GM15510 (cell line): ENCODE measurements around the gene COL9A1.

ENCODE experiments used
- POLR2A ChIP-seq: IDR thresholded peaks from 3 replicates; pipeline ENCODE4 v1.6.1; 2011; ENCODE audit warnings: borderline replicate concordance; ENCODE audit not compliant: insufficient read length; ENCODE audit errors: extremely low read depth

COL9A1 gene

DNA sequence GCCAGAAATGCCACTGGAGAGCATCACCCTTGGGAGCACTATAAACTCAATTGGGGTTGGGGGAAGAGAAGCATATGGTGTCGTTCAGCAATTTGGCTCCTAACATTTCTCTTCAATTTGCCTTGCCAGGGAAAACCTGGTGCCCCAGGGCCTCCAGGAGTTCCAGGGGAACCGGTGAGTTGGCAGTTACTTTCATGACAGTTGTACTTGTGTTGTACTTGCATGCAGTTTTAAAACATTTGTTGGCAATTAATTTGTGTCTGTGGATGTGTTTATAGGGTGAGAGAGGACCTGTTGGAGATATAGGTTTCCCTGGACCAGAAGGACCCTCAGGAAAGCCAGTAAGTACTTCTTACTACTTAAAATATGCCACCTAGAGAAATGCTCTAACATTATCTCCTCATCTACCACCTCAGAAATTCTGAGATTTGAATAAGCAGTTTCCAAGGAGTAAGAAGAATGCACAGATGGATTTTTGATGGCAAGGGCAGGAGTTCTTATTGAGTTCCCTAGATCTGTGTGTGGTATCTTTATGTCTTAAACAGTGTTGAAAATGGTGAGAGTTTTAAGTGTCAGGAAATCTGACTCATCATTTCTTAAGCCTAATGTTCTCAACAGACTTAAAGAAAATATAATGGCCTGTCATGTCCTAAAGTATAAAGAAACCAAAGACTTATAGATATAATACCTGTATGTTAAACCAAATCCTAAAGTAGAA is 122.5 kb downstream of the COL9A1 start:
- TF ChIP-seq POLR2A, result no peak

DNA sequence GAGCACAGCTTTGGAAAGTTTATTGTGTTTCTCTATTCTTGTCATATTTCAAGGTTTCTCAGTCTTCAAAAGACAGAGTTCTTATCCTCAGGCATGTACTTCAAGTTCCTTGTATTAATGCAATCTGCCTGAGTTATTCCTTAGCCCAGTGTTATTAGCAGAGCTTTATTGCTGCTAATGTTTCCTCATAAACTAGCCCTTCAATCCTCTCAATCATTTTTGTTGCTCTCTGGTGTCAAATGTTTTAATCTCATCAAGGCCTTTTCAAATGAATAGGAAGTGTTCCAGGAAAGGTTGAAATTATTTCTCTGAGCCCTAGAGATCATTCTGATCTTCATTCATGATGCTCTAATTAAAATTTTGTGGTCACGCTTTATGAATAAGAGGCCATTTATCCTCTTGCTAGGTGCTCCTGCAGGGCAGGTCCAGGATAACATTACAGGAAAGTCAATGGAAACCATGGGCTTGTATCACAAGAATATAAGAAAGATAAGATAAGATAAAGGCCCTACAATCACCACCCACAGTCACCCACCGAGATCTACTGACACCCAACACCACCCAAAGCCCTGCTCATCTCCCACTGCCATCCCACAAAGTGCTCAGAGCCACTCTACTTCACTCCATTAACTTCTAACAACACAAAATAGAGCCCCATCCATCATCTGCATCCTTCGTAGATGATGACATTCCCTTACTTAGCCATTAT is 125.9 kb downstream of the COL9A1 start:
- TF ChIP-seq POLR2A, result no peak

DNA sequence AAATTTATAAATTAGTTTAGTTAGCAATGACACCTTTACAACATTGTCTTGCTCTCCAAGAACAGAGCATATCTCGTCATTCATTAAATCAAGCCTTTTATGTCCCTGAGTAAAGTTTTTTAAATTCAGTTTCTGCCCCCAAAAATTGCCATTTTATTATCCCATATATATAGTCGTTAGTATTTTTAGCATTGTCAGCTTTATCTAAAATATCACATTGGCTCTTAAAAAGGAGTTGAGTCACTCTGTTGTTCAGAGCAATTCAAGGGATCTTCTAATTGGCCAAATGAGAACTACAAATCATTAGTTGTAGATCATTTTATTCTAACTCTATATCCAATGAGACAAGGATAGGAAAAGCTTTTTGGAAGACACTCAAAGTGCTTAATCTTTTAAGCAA is 127.1 kb downstream of the COL9A1 start:
- TF ChIP-seq POLR2A, result no peak

DNA sequence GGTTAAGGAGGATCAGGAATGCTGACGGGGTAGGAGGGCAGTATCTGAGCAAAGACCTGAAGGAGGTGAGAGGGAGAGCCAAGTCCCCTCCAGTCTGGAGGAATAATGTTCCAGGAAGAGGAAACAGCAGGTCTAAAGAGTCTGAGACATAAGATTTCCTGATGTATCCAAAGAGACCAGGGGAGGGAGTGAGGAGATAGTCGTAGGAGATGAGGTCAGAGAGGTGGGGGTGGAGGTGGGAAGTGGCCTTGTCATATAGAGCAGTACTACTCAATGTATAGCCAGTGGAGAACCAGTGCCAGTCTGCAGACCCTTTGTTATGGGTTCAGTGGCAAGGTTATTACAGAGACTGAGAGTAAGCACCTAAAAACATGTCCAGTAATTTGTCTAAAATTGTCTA is 130.6 kb downstream of the COL9A1 start:
- TF ChIP-seq POLR2A, result no peak

DNA sequence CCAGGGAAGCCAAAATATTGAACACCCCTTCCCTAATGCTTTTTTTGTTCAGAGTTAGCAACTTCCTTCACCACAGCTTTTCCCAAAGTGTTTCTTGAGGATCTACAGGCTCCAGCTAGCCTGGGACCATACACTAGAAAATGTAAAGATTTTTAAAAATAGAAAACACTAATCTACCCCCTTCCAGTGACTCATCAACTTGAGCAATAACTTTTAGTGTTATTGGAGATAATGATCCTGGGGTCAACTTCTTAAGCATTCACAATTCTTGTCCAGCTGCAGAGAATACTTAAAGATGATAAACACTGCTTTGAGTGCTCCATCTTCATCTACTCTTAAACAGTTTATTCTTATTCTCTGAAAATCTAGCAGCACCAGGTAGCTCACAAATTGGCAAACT is 131.6 kb downstream of the COL9A1 start:
- TF ChIP-seq POLR2A, result no peak

DNA sequence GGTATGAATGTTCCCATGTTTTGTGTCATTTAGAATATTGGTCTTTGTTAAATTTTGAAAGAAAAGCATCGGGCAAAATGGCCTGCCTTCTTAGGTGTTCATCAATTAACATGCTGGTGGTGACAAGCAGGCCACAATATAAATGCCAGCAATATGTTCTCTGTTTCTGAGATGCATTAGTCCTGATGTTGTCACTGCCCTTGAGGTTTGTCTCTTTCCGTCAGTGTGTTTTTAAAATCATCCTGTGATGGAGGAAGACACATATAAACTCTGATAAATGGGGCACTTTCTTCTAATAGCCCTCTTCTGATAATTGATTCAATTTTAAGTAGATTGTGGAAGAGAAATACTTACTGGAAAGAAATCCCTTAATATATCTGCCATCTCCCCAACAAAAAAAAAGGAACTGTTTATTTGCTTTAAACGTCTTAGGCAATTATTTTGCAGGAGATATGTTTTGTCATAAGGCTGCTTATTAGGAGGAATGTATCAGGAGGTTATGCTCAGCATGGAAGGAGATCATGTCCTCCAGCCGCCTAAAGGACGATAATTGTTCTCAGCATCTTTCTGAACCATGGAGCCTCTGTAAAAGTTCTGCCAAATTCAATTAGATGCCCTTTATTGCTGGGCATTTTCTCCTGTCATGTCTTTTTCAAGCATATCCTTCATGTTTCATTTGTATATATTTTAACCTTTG is 134.1 kb downstream of the COL9A1 start:
- TF ChIP-seq POLR2A, result no peak
